GM12878 (cell line): ENCODE data around the gene CCDC24. TPM values are rescaled to one million over a fixed set of nuclear protein-coding genes. Genes with fewer than 3 reads are reported as not detected.

Experiments used
- ATAC-seq: fragments of 200-7000 bp; cut with Tn5 transposase; 3 replicates; pipeline ENCODE4 v1.9.1; 2020; ENCODE audit warnings: mild to moderate bottlenecking, moderate library complexity
- BruUV-seq: library from RNA; stranded (reverse); fragments of 400-500 nt; replicated peaks from 2 replicates; lab custom pipeline; 2021; lab: Mats Ljungman, UMichigan
- CTCF ChIA-PET: fragments of 300-600 bp; sonication (Branson Sonifier 250); formaldehyde crosslinking; extraction: SDS; loops from one replicate; lab custom pipeline; 2021; ENCODE audit warnings: inconsistent platforms; lab: Yijun Ruan, JAX
- POLR2A ChIA-PET: fragments of 350-600 bp; formaldehyde crosslinking; extraction: SDS; loops from one replicate; lab custom pipeline; 2021; ENCODE audit warnings: inconsistent platforms; lab: Charles Lee
- RAD21 ChIA-PET: fragments of 300-600 bp; sonication (Branson Sonifier 250); formaldehyde crosslinking; loops from one replicate; lab custom pipeline; 2023; ENCODE audit warnings: antibody characterized with exemption; ENCODE audit not compliant: unreplicated experiment; lab: Charles Lee
- SMC1A ChIA-PET: fragments of 300-600 bp; sonication (Branson Sonifier 250); formaldehyde crosslinking; loops from one replicate; lab custom pipeline; 2023; ENCODE audit not compliant: unreplicated experiment, uncharacterized antibody; lab: Charles Lee
- DNase-seq: peaks from one replicate; pipeline ENCODE4 v3.0.0-alpha.2; 2011; ENCODE audit warnings: low read depth, low spot score
- FAIRE-seq: peaks from 3 replicates; lab custom pipeline; 2011; peaks lifted over from hg19 to GRCh38; lab: Jason Lieb, UNC
- H2AFZ ChIP-seq: 2 replicates; pipeline ENCODE4 v1.6.0; 2011; ENCODE audit warnings: low read depth, low read length, control low read depth; ENCODE audit not compliant: control insufficient read depth
- H3K27ac ChIP-seq: 2 replicates; pipeline ENCODE4 v1.5.1; 2011; ENCODE audit warnings: control low read depth; ENCODE audit not compliant: control insufficient read depth, insufficient read depth
- H3K27me3 ChIP-seq, 2 experiments: replicated peaks in 1 of 2; 2 replicates each; pipeline versions ENCODE4 v1.6.0 to v1.6.1; 2011; ENCODE audit warnings: low read length in 1 of 2; ENCODE audit not compliant: control insufficient read depth in 2 of 2, insufficient read depth in 2 of 2
- H3K36me3 ChIP-seq, 2 experiments: 2 replicates each; pipeline ENCODE4 v1.5.1; 2011; ENCODE audit warnings: low read length in 1 of 2; ENCODE audit not compliant: control insufficient read depth in 2 of 2, insufficient read depth in 2 of 2
- H3K4me1 ChIP-seq: 2 replicates; pipeline ENCODE4 v1.6.1; 2011; ENCODE audit warnings: mild to moderate bottlenecking, low read length, moderate library complexity, mixed read lengths; ENCODE audit not compliant: control insufficient read depth, insufficient read depth
- H3K4me2 ChIP-seq: 2 replicates; pipeline ENCODE4 v1.6.0; 2011; ENCODE audit warnings: control low read depth; ENCODE audit not compliant: control insufficient read depth, insufficient read depth
- H3K4me3 ChIP-seq: fragments of 200-600 bp; sonication (generic); 2 replicates; pipeline ENCODE4 v1.5.1; 2016
- H3K79me2 ChIP-seq: 2 replicates; pipeline ENCODE4 v1.6.0; 2011; ENCODE audit warnings: low read length; ENCODE audit not compliant: control insufficient read depth, insufficient read depth
- H3K9ac ChIP-seq: 2 replicates; pipeline ENCODE4 v1.8.0; 2011; ENCODE audit warnings: low read length, control low read depth, mixed read lengths; ENCODE audit not compliant: control insufficient read depth, insufficient read depth
- H3K9me3 ChIP-seq: replicated peaks from 3 replicates; pipeline ENCODE4 v1.5.1; 2011; ENCODE audit warnings: mild to moderate bottlenecking, low read length; ENCODE audit not compliant: control insufficient read depth, insufficient read depth
- H4K20me1 ChIP-seq: 2 replicates; pipeline ENCODE4 v1.6.0; 2011; ENCODE audit not compliant: control insufficient read depth, insufficient read depth
- ASH2L ChIP-seq: fragments of 300-600, 200-600 bp; sonication (generic); IDR thresholded peaks from 2 replicates; pipeline ENCODE4 v1.6.1; 2017; ENCODE audit warnings: low read depth, mild to moderate bottlenecking, borderline replicate concordance
- ATF7 ChIP-seq: fragments of 450-650 bp; IDR thresholded peaks from 2 replicates; pipeline ENCODE4 v1.6.1; 2016; ENCODE audit warnings: low read depth, mild to moderate bottlenecking
- BACH1 ChIP-seq: fragments of 450-650 bp; IDR thresholded peaks from 2 replicates; pipeline ENCODE4 v1.6.1; 2017; ENCODE audit warnings: mild to moderate bottlenecking, borderline replicate concordance
- EED ChIP-seq: sonication (generic); IDR thresholded peaks from 2 replicates; pipeline ENCODE4 v1.6.1; 2016; ENCODE audit warnings: antibody characterized with exemption, low read depth
- HDAC2 ChIP-seq: fragments of 200-600 bp; sonication (generic); IDR thresholded peaks from 2 replicates; pipeline ENCODE4 v1.6.1; 2017
- KAT2A ChIP-seq: conservative IDR thresholded peaks from 2 replicates; pipeline ENCODE4 v1.6.1; 2011; ENCODE audit warnings: low read depth, low read length; ENCODE audit not compliant: control insufficient read depth
- NFYA ChIP-seq: IDR thresholded peaks from 2 replicates; pipeline ENCODE4 v1.6.1; 2011; ENCODE audit warnings: low read depth, mild to moderate bottlenecking, low read length, improper control_type of control experiment, borderline replicate concordance
- PAX5 ChIP-seq: IDR thresholded peaks from 2 replicates; pipeline ENCODE4 v1.6.1; 2011; ENCODE audit warnings: low read depth, low read length, borderline replicate concordance
- PAX8 ChIP-seq: fragments of 450-650 bp; IDR thresholded peaks from 2 replicates; pipeline ENCODE4 v1.6.1; 2017; ENCODE audit warnings: mild to moderate bottlenecking, moderate library complexity
- RB1 ChIP-seq: fragments of 450-650 bp; formaldehyde crosslinking; IDR thresholded peaks from 2 replicates; pipeline ENCODE4 v1.6.1; 2017; ENCODE audit warnings: mild to moderate bottlenecking, borderline replicate concordance
- RBBP5 ChIP-seq: fragments of 200-600 bp; sonication (generic); conservative IDR thresholded peaks from 2 replicates; pipeline ENCODE4 v1.6.1; 2016
- SMAD5 ChIP-seq: IDR thresholded peaks from 2 replicates; pipeline ENCODE4 v1.6.1; 2016; ENCODE audit warnings: antibody characterized with exemption, low read depth
- SRF ChIP-seq, 2 experiments: IDR thresholded peaks; 2 replicates each; pipeline ENCODE4 v1.6.1; 2011; ENCODE audit warnings: low read depth in 2 of 2, low read length in 2 of 2, mild to moderate bottlenecking in 1 of 2, moderate library complexity in 1 of 2
- SUZ12 ChIP-seq: fragments of 200-600 bp; sonication (generic); IDR thresholded peaks from one replicate; pipeline ENCODE4 v1.6.1; 2018; ENCODE audit warnings: antibody characterized with exemption, mild to moderate bottlenecking; ENCODE audit not compliant: unreplicated experiment
- WGBS: methylation state at CpG from one replicate; pipeline ENCODE4 v1.1.6; 2016; ENCODE audit warnings: low lambda C conversion rate; ENCODE audit not compliant: insufficient replicate concordance, insufficient coverage; ENCODE audit errors: missing lambda C conversion rate; 5-methylcytosine and 5-hydroxymethylcytosine counted together
- in situ Hi-C: fragments of 300-500 bp; cut with MboI; formaldehyde crosslinking; loops from 9 replicates; pipeline ENCODE4 v1.14.3; 2018; ENCODE audit warnings: mixed read lengths
- intact Hi-C: fragments of 100-400 bp; cut with micrococcal nuclease; formaldehyde crosslinking; loops from one replicate; pipeline ENCODE4 v1.14.2; 2022; ENCODE audit not compliant: unreplicated experiment
- polyA plus RNA-seq, 11 experiments: library from polyadenylated mRNA; depleted of rRNA in 4 of 11; unstranded in 6 of 11; stranded (reverse) in 5 of 11; fragments of >200 nt; fragmentation: Nextera tagmentation in 4 of 11; fragmentation: Illumina TruSeq in 1 of 11; extraction: Ambion mirVana in 4 of 11; extraction: Trizol in 1 of 11; gene quantifications; 1 replicate in 1 of 11; 2 replicates in 10 of 11; pipeline versions ENCODE4 v1.2.1 to v1.2.3, GENCODE V29; 2011 to 2016; ENCODE audit warnings: inconsistent platforms in 2 of 11, missing spikeins in 2 of 11, low read depth in 1 of 11
- total RNA-seq, 4 experiments: library from RNA; depleted of rRNA in 3 of 4; stranded (reverse); fragments of >200 nt in 3 of 4; fragmentation: Illumina TruSeq in 1 of 4; extraction: Trizol in 1 of 4; gene quantifications; 2 replicates each; pipeline versions ENCODE4 v1.2.1 to v1.2.3, GENCODE V29; 2013 to 2021
- TF ChIP-seq, protein P1 (sequence below): fragments of 150-350 bp; IDR thresholded peaks from 2 replicates; pipeline ENCODE4 v1.6.1; 2014; ENCODE audit warnings: mild to moderate bottlenecking, low read depth, low read length
- TF ChIP-seq, protein P2 (sequence below): fragments of 450-650 bp; IDR thresholded peaks from 2 replicates; pipeline ENCODE4 v1.6.1; 2018; ENCODE audit warnings: borderline replicate concordance, mild to moderate bottlenecking; ENCODE audit not compliant: partially characterized antibody

CCDC24 gene
- total and polyA plus RNA-seq, 10 of the 15 experiments (the other 5 are each of a cell fraction or from before 2014, with no cell fraction given): 0.18 to 3.1 (median 1.6) TPM; not detected in 1

DNA sequence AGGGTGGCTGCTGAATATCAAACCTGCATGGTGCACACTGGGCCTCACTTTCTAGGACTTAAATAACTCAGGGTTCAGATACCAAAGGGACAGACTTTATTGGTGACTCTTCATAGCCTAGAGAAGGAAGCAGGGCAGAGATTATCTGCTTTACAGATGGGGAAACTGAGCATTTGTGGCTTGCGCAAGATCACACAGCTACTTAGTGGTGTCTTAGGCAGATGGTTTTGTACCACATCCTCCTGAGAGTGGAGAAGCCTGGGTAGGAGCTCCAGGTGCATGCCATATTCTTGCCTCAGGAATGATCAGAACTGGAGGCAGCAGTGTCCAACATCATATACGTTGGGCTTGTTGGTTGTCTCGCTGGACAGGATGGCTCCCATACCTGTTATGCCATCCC is 28.4 kb upstream of the CCDC24 start (continued):
- TF ChIP-seq KAT2A (no peak), SUZ12 (no peak), BACH1 (no peak)
- TF ChIP-seq, protein P1, sequence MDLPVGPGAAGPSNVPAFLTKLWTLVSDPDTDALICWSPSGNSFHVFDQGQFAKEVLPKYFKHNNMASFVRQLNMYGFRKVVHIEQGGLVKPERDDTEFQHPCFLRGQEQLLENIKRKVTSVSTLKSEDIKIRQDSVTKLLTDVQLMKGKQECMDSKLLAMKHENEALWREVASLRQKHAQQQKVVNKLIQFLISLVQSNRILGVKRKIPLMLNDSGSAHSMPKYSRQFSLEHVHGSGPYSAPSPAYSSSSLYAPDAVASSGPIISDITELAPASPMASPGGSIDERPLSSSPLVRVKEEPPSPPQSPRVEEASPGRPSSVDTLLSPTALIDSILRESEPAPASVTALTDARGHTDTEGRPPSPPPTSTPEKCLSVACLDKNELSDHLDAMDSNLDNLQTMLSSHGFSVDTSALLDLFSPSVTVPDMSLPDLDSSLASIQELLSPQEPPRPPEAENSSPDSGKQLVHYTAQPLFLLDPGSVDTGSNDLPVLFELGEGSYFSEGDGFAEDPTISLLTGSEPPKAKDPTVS: no peak

DNA sequence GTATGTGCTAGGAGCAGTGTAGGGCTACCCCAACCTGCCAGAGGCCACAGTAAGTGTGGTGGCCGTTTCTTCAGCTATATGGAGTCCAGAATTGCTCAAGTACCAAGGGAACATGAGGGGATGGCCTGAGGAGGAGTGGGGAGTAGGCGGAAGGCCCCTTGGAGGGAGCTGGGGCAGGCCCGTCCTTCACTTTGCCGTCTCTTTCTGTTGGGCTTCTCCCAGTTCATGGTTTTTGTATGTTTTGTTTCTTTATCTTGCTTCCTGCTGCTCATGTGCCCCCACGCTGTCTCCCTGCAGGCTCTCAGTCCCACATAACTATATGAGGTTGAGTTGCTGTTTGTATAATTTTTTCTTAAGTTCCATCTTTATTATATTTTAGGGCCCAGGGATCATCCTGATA is 27.5 kb upstream of the CCDC24 start:
- ChIA-PET CTCF (interaction anchor here (0.7 to 1.1 kb wide), 3 partner anchors 41 to 201 kb away, joined by 3 read pairs; no protein-coding TSS in a partner anchor), POLR2A (interaction anchor here (0.7 kb wide), 1 partner anchor 16 kb away, joined by 5 read pairs; no protein-coding TSS in a partner anchor), SMC1A (no interaction called here)
- FAIRE-seq: no peak
- WGBS: 86% methylated on average over 5 of the region's 5 CpGs
- Histone ChIP-seq H3K27me3 (no peaks in the 10 kb centered on the region), H3K4me3 (no peak overlapping the region), H3K27ac (no peak overlapping the region), H3K4me1 (no peaks in the 10 kb centered on the region), H4K20me1 (no peaks in the 10 kb centered on the region), H3K36me3 (peaks cover 0 to 1% of the 10 kb centered on the region in 2 experiments; a peak in 1 of 4 replicates), H3K9me3 (no peaks in the 10 kb centered on the region), H3K79me2 (no peaks in the 10 kb centered on the region)
- no peak for ATAC-seq
- DNase-seq: no peak
- TF ChIP-seq EED (no peak), SMAD5 (no peak), RBBP5 (no peak), PAX8 (no peak), HDAC2 (no peak), SRF (IDR thresholded peaks at IDR 0.05; ENCODE audit: low read depth in 2 of 2, low read length in 2 of 2) (no peak), NFYA (no peak), ASH2L (no peak), ATF7 (no peak), RB1 (no peak), PAX5 (no peak)
- TF ChIP-seq, protein P2, sequence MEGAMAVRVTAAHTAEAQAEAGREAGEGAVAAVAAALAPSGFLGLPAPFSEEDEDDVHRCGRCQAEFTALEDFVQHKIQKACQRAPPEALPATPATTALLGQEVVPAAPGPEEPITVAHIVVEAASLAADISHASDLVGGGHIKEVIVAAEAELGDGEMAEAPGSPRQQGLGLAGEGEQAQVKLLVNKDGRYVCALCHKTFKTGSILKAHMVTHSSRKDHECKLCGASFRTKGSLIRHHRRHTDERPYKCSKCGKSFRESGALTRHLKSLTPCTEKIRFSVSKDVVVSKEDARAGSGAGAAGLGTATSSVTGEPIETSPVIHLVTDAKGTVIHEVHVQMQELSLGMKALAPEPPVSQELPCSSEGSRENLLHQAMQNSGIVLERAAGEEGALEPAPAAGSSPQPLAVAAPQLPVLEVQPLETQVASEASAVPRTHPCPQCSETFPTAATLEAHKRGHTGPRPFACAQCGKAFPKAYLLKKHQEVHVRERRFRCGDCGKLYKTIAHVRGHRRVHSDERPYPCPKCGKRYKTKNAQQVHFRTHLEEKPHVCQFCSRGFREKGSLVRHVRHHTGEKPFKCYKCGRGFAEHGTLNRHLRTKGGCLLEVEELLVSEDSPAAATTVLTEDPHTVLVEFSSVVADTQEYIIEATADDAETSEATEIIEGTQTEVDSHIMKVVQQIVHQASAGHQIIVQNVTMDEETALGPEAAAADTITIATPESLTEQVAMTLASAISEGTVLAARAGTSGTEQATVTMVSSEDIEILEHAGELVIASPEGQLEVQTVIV: no peak
- TF ChIP-seq, all 136 proteins: peak for 0
- H2AFZ ChIP-seq: no peak overlapping the region
- intact Hi-C loops: no loop called here
- BruUV-seq: no TSS peak
- H3K9ac ChIP-seq: no peak overlapping the region
- in situ Hi-C loops: no loop called here
- RAD21 ChIA-PET: no interaction called here
- no peak overlapping the region for H3K4me2 ChIP-seq
